HEK293 (cell line): ENCODE results near the gene TRDMT1.

Source experiments
- CTCF ChIA-PET: fragments of 350-600 bp; formaldehyde crosslinking; extraction: SDS; loops from one replicate; lab custom pipeline; 2021; ENCODE audit warnings: antibody characterized with exemption; lab: Yijun Ruan, JAX
- POLR2A ChIA-PET: fragments of 300-600 bp; formaldehyde crosslinking; extraction: SDS; loops from one replicate; lab custom pipeline; 2020; ENCODE audit warnings: antibody characterized with exemption, inconsistent platforms; lab: Yijun Ruan, JAX
- H3K27ac ChIP-seq: fragments of 200-500 bp; sonication (Bioruptor generic); 2 replicates; pipeline ENCODE4 v1.5.1; 2014; ENCODE audit warnings: low read depth, low read length, control low read depth, inconsistent platforms; ENCODE audit errors: extremely low read depth
- H3K36me3 ChIP-seq, 2 experiments: fragments of 200-500 bp in 1 of 2; sonication (Bioruptor generic) in 1 of 2; 1 replicate in 1 of 2; 2 replicates in 1 of 2; pipeline ENCODE4 v1.5.1; 2014 to 2017; ENCODE audit warnings: inconsistent platforms in 2 of 2, low read length in 2 of 2; ENCODE audit not compliant: control insufficient read depth in 2 of 2, insufficient read depth in 1 of 2
- H3K4me1 ChIP-seq: fragments of 200-500 bp; sonication (Bioruptor generic); 2 replicates; pipeline ENCODE4 v1.5.1; 2014; ENCODE audit warnings: mild to moderate bottlenecking, low read length, inconsistent platforms; ENCODE audit not compliant: control insufficient read depth, insufficient read depth
- H3K4me3 ChIP-seq: 2 replicates; pipeline ENCODE4 v1.5.1; 2011; ENCODE audit warnings: low read depth, mild to moderate bottlenecking, control low read depth, low read length, moderate library complexity
- H3K9me3 ChIP-seq: fragments of 200-500 bp; sonication (Bioruptor generic); 2 replicates; pipeline ENCODE4 v1.5.1; 2014; ENCODE audit warnings: low read depth, low read length, inconsistent platforms; ENCODE audit not compliant: control insufficient read depth, insufficient read depth
- IKZF3 ChIP-seq: fragments of 450-650 bp; IDR thresholded peaks from 2 replicates; pipeline ENCODE4 v1.5.0; 2018; ENCODE audit warnings: missing biosample characterization, mild to moderate bottlenecking, missing genetic modification characterization, moderate library complexity
- MZF1 ChIP-seq: fragments of 450-650 bp; formaldehyde crosslinking; IDR thresholded peaks from 2 replicates; pipeline ENCODE4 v1.5.1; 2017; ENCODE audit warnings: missing biosample characterization, missing genetic modification characterization, borderline replicate concordance
- OSR2 ChIP-seq: fragments of 450-650 bp; formaldehyde crosslinking; IDR thresholded peaks from 2 replicates; pipeline ENCODE4 v1.5.1; 2016; ENCODE audit warnings: missing biosample characterization, missing genetic modification characterization
- ZBTB1 ChIP-seq: fragments of 450-650 bp; formaldehyde crosslinking; IDR thresholded peaks from 2 replicates; pipeline ENCODE4 v1.5.1; 2016; ENCODE audit warnings: missing biosample characterization, missing genetic modification characterization
- ZNF121 ChIP-seq: fragments of 450-650 bp; formaldehyde crosslinking; IDR thresholded peaks from 2 replicates; pipeline ENCODE4 v1.5.1; 2016; ENCODE audit warnings: missing biosample characterization, missing genetic modification characterization
- ZNF184 ChIP-seq: fragments of 450-650 bp; IDR thresholded peaks from 2 replicates; pipeline ENCODE4 v1.5.1; 2018; ENCODE audit warnings: missing biosample characterization, mild to moderate bottlenecking, missing genetic modification characterization
- ZNF394 ChIP-seq: fragments of 450-650 bp; formaldehyde crosslinking; IDR thresholded peaks from 2 replicates; pipeline ENCODE4 v1.5.1; 2016; ENCODE audit warnings: missing biosample characterization, missing genetic modification characterization, mild to moderate bottlenecking, moderate library complexity, borderline replicate concordance
- ZNF521 ChIP-seq: fragments of 450-650 bp; formaldehyde crosslinking; IDR thresholded peaks from 2 replicates; pipeline ENCODE4 v1.5.1; 2017; ENCODE audit warnings: missing biosample characterization, mild to moderate bottlenecking, missing genetic modification characterization
- ZNF596 ChIP-seq: fragments of 450-650 bp; IDR thresholded peaks from 2 replicates; pipeline ENCODE4 v1.5.0; 2018; ENCODE audit warnings: missing biosample characterization, mild to moderate bottlenecking, missing genetic modification characterization, moderate library complexity
- ZNF600 ChIP-seq: fragments of 450-650 bp; formaldehyde crosslinking; IDR thresholded peaks from 2 replicates; pipeline ENCODE4 v1.5.1; 2016; ENCODE audit warnings: missing biosample characterization, missing genetic modification characterization
- ZNF623 ChIP-seq: fragments of 450-650 bp; formaldehyde crosslinking; IDR thresholded peaks from 2 replicates; pipeline ENCODE4 v1.5.1; 2016; ENCODE audit warnings: missing biosample characterization, missing genetic modification characterization
- ZNF660 ChIP-seq: fragments of 450-650 bp; IDR thresholded peaks from 2 replicates; pipeline ENCODE4 v1.5.1; 2018; ENCODE audit warnings: missing biosample characterization, mild to moderate bottlenecking, missing genetic modification characterization
- ZNF701 ChIP-seq: fragments of 450-650 bp; formaldehyde crosslinking; IDR thresholded peaks from 2 replicates; pipeline ENCODE4 v1.5.1; 2016; ENCODE audit warnings: missing biosample characterization, missing genetic modification characterization
- ZNF776 ChIP-seq: fragments of 450-650 bp; formaldehyde crosslinking; IDR thresholded peaks from 2 replicates; pipeline ENCODE4 v1.5.0; 2017; ENCODE audit warnings: missing biosample characterization, missing genetic modification characterization, borderline replicate concordance
- TF ChIP-seq, protein P1 (sequence below): fragments of 450-650 bp; IDR thresholded peaks from 2 replicates; pipeline ENCODE4 v1.5.1; 2018; ENCODE audit warnings: missing biosample characterization, mild to moderate bottlenecking, missing genetic modification characterization
- TF ChIP-seq, protein P2 (sequence below): fragments of 450-650 bp; formaldehyde crosslinking; IDR thresholded peaks from 2 replicates; pipeline ENCODE4 v1.5.1; 2017; ENCODE audit warnings: missing biosample characterization, missing genetic modification characterization
- TF ChIP-seq, protein P3 (sequence below): fragments of 450-650 bp; formaldehyde crosslinking; IDR thresholded peaks from 2 replicates; pipeline ENCODE4 v1.5.1; 2017; ENCODE audit warnings: missing biosample characterization, missing genetic modification characterization
- TF ChIP-seq, protein P4 (sequence below): fragments of 450-650 bp; formaldehyde crosslinking; IDR thresholded peaks from 2 replicates; pipeline ENCODE4 v1.5.1; 2016; ENCODE audit warnings: missing biosample characterization, missing genetic modification characterization, low read depth
- TF ChIP-seq, protein P5 (sequence below): fragments of 450-650 bp; formaldehyde crosslinking; IDR thresholded peaks from 2 replicates; pipeline ENCODE4 v1.5.1; 2017; ENCODE audit warnings: missing biosample characterization, missing genetic modification characterization

The TRDMT1 gene

DNA sequence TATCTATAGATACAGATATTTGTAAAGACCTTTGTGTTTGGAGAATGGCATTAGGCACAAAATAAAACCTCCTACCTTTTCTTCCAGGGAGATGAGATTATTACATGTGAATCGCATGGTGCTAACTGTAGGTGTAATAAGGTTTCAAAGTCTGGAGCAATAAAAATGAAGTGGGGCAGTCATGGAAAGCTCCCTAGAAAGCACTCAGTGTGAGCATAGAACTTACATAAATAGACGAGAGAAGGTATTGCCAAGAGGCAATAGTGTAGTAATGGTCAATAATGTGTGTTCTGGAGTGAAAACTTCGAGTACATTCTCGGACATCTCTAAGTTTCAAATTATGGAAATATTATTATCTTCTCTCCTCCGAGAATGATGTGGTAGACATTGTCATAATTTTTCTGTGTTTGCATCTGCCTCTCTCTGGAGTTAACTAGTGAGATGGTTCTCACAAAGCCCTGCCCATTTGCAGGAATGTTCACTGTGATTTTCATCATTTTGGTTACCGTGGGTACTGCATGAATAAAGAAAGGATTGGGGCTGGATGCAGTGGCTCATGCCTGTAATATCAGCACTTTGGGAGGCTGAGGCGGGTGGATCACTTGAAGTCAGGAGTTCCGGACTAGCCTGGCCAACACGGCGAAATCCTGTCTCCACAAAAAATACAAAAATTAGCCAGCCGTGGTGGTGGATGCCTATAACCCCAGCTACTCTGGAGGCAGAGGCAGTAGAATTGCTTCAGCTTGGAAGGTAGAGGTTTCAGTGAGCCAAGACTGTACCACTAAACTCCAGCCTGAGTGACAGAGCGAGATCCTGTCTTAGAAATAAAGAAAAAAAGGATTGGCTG is 37.2 kb upstream of the TRDMT1 start (continued):
- no peak for TF ChIP-seq ZNF660 (tag by site-specific recombination)
- TF ChIP-seq, protein P1, sequence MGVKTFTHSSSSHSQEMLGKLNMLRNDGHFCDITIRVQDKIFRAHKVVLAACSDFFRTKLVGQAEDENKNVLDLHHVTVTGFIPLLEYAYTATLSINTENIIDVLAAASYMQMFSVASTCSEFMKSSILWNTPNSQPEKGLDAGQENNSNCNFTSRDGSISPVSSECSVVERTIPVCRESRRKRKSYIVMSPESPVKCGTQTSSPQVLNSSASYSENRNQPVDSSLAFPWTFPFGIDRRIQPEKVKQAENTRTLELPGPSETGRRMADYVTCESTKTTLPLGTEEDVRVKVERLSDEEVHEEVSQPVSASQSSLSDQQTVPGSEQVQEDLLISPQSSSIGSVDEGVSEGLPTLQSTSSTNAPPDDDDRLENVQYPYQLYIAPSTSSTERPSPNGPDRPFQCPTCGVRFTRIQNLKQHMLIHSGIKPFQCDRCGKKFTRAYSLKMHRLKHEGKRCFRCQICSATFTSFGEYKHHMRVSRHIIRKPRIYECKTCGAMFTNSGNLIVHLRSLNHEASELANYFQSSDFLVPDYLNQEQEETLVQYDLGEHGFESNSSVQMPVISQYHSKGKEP = no peak
- peak; percentile 33; the same call in 1 of the 2 replicates for TF ChIP-seq ZNF394 (tag by site-specific recombination)
- TF ChIP-seq, protein P2, sequence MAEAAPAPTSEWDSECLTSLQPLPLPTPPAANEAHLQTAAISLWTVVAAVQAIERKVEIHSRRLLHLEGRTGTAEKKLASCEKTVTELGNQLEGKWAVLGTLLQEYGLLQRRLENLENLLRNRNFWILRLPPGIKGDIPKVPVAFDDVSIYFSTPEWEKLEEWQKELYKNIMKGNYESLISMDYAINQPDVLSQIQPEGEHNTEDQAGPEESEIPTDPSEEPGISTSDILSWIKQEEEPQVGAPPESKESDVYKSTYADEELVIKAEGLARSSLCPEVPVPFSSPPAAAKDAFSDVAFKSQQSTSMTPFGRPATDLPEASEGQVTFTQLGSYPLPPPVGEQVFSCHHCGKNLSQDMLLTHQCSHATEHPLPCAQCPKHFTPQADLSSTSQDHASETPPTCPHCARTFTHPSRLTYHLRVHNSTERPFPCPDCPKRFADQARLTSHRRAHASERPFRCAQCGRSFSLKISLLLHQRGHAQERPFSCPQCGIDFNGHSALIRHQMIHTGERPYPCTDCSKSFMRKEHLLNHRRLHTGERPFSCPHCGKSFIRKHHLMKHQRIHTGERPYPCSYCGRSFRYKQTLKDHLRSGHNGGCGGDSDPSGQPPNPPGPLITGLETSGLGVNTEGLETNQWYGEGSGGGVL (tag by site-specific recombination) = no peak
- TF ChIP-seq, protein P3, sequence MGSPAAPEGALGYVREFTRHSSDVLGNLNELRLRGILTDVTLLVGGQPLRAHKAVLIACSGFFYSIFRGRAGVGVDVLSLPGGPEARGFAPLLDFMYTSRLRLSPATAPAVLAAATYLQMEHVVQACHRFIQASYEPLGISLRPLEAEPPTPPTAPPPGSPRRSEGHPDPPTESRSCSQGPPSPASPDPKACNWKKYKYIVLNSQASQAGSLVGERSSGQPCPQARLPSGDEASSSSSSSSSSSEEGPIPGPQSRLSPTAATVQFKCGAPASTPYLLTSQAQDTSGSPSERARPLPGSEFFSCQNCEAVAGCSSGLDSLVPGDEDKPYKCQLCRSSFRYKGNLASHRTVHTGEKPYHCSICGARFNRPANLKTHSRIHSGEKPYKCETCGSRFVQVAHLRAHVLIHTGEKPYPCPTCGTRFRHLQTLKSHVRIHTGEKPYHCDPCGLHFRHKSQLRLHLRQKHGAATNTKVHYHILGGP = peak; percentile 97
- TF ChIP-seq ZNF623 (tag by site-specific recombination) = no peak
- TF ChIP-seq, protein P4, sequence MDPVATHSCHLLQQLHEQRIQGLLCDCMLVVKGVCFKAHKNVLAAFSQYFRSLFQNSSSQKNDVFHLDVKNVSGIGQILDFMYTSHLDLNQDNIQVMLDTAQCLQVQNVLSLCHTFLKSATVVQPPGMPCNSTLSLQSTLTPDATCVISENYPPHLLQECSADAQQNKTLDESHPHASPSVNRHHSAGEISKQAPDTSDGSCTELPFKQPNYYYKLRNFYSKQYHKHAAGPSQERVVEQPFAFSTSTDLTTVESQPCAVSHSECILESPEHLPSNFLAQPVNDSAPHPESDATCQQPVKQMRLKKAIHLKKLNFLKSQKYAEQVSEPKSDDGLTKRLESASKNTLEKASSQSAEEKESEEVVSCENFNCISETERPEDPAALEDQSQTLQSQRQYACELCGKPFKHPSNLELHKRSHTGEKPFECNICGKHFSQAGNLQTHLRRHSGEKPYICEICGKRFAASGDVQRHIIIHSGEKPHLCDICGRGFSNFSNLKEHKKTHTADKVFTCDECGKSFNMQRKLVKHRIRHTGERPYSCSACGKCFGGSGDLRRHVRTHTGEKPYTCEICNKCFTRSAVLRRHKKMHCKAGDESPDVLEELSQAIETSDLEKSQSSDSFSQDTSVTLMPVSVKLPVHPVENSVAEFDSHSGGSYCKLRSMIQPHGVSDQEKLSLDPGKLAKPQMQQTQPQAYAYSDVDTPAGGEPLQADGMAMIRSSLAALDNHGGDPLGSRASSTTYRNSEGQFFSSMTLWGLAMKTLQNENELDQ (tag by site-specific recombination) = no peak

DNA sequence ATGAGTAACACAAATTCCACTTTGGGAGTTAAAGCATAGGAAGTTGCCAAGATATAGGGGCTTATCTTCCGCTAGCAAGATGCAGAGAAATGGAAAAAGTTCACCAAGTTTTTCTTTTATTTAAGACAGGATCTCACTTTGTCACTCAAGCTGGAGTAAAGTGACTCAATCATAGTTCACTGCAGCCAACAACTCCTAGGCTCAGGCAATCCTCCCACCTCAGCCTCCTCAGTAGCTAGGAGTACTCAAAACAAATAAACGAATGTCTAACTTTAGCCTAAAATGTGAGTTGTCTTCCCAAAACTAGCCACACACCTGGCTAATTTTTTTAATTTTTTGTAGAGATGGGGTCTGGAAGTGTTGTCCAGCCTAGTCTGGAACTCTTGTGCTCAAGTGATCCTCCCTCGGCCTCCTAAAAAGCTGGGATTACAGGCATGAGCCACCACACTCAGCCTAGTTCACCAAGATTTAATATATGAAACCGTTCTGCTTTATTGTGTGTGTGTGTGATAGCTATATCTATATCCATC is 36.5 kb upstream of the TRDMT1 start:
- Histone ChIP-seq H3K4me3 (no peak overlapping the region), H3K4me1 (no peaks in the 10 kb centered on the region), H3K9me3 (no peaks in the 10 kb centered on the region), H3K36me3 (peaks cover 41 to 51% of the 10 kb centered on the region in 2 experiments), H3K27ac (no peak overlapping the region)
- ChIA-PET CTCF (interaction anchor here (0.8 to 1.4 kb wide), 3 partner anchors 19 to 395 kb away, joined by 3 to 5 read pairs (median 3); no protein-coding TSS in a partner anchor), POLR2A (interaction anchor here (0.8 to 2.1 kb wide), 3 partner anchors 9 to 421 kb away, joined by 3 to 13 read pairs (median 3); partner anchors contain the start of genes RSU1 and VIM)
- TF ChIP-seq ZNF776 (tag by site-specific recombination) (no peak), ZNF600 (tag by site-specific recombination) (peak; percentile 25; the same call in 1 of the 2 replicates), ZNF596 (tag by site-specific recombination) (no peak), IKZF3 (0 out of 2 replicates have a peak, but pooled peaks have one; percentile 9), MZF1 (tag by site-specific recombination) (peak; percentile 44; the same call in 1 of the 2 replicates), ZNF521 (tag by site-specific recombination) (no peak), ZNF184 (tag by site-specific recombination) (0 out of 2 replicates have a peak, but pooled peaks have one; percentile 27), ZNF701 (tag by site-specific recombination) (no peak), ZBTB1 (no peak), OSR2 (tag by site-specific recombination) (peak; percentile 49), ZNF121 (peak; percentile 92)
- TF ChIP-seq, protein P5, sequence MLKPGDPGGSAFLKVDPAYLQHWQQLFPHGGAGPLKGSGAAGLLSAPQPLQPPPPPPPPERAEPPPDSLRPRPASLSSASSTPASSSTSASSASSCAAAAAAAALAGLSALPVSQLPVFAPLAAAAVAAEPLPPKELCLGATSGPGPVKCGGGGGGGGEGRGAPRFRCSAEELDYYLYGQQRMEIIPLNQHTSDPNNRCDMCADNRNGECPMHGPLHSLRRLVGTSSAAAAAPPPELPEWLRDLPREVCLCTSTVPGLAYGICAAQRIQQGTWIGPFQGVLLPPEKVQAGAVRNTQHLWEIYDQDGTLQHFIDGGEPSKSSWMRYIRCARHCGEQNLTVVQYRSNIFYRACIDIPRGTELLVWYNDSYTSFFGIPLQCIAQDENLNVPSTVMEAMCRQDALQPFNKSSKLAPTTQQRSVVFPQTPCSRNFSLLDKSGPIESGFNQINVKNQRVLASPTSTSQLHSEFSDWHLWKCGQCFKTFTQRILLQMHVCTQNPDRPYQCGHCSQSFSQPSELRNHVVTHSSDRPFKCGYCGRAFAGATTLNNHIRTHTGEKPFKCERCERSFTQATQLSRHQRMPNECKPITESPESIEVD (tag by site-specific recombination) = no peak
